NB4 (cell line): ENCODE data around the gene DMBX1.
A peak's percentile ranks its signal among the peaks of the same experiment; 100 is the strongest.

Source experiments
- DNase-seq: peaks from one replicate; pipeline ENCODE4 v3.0.0; 2010; ENCODE audit warnings: low read depth
- H3K4me3 ChIP-seq: one replicate; pipeline ENCODE4 v1.5.1; 2011; ENCODE audit warnings: mild to moderate bottlenecking, low read depth, low read length, moderate library complexity
- MYC ChIP-seq: IDR thresholded peaks from 2 replicates; pipeline ENCODE4 v1.6.1; 2011; ENCODE audit warnings: low read depth, low read length
- POLR2A ChIP-seq: IDR thresholded peaks from 2 replicates; pipeline ENCODE4 v1.6.1; 2011; ENCODE audit warnings: mild to moderate bottlenecking; ENCODE audit not compliant: insufficient read length; ENCODE audit errors: extremely low read depth
- TF ChIP-seq, protein P1 (sequence below): IDR thresholded peaks from 2 replicates; pipeline ENCODE4 v1.6.1; 2011; ENCODE audit warnings: low read depth, low read length
- TF ChIP-seq, protein P2 (sequence below): IDR thresholded peaks from one replicate; pipeline ENCODE4 v1.5.1; 2012; ENCODE audit warnings: low read depth, low read length

DMBX1 gene

DNA sequence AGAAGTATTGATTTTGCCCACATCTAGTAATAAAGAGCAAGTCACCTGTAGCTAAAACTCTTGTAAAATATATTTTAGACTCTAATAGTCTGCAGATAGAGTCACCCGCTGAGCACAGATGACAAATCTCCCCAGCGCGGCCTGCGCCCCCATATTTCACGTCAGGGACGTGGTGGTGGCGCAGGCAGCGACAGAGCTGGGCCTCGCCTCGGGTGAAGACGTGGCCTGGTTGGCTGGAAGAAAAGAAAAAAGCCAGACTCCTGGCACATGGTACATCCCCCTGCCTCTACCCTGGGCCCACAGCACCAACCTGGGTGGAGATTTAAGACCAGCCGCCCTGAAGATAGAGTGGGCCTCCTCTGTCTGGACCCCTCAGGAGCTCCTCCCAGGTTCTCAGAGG lies 6.0 kb upstream of the DMBX1 start:
- H3K4me3 ChIP-seq, result no peak overlapping the region
- TF ChIP-seq, protein P1, sequence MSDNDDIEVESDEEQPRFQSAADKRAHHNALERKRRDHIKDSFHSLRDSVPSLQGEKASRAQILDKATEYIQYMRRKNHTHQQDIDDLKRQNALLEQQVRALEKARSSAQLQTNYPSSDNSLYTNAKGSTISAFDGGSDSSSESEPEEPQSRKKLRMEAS, result no peak
- DNase-seq, result no peak

DNA sequence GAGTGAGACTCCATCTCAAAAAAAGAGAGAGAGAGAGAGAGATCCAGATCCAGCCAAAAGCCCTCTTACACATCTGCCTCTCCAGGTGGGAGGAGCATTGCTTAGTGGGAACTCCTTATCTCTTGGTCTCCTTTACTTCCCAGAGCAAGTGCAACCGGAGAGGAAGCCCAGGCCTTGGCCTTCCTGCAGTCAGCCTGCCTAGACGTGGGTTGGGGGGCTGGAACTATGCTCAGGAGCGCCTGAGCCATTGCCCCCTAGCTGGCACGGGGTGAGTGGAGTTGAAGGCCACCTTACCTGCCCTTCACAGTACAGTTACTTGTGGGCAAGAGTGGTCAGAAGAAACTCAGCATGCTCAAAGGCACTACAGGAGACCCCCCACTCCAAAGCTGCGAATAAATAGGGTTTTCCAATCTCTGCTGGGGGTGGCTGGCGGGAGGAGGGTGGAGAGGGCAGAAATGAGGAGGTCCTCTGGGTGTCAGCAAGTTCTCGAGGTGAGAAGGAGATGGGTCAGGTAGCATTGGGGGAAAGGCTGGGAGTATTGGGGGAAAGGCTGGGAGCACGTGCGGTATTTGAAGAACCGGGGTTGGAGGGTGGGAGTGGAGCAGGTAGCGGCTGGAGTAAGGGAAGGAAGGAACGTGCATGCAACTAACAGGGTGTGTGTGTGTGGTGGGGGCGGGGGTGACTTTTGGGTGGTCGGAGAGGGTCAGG lies 4.7 kb upstream of the DMBX1 start:
- TF ChIP-seq MYC (no peak), POLR2A (no peak)
- TF ChIP-seq, protein P1, result no peak
- TF ChIP-seq, protein P2, sequence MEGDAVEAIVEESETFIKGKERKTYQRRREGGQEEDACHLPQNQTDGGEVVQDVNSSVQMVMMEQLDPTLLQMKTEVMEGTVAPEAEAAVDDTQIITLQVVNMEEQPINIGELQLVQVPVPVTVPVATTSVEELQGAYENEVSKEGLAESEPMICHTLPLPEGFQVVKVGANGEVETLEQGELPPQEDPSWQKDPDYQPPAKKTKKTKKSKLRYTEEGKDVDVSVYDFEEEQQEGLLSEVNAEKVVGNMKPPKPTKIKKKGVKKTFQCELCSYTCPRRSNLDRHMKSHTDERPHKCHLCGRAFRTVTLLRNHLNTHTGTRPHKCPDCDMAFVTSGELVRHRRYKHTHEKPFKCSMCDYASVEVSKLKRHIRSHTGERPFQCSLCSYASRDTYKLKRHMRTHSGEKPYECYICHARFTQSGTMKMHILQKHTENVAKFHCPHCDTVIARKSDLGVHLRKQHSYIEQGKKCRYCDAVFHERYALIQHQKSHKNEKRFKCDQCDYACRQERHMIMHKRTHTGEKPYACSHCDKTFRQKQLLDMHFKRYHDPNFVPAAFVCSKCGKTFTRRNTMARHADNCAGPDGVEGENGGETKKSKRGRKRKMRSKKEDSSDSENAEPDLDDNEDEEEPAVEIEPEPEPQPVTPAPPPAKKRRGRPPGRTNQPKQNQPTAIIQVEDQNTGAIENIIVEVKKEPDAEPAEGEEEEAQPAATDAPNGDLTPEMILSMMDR, result no peak
- no peak for DNase-seq
- no peak overlapping the region for H3K4me3 ChIP-seq

DNA sequence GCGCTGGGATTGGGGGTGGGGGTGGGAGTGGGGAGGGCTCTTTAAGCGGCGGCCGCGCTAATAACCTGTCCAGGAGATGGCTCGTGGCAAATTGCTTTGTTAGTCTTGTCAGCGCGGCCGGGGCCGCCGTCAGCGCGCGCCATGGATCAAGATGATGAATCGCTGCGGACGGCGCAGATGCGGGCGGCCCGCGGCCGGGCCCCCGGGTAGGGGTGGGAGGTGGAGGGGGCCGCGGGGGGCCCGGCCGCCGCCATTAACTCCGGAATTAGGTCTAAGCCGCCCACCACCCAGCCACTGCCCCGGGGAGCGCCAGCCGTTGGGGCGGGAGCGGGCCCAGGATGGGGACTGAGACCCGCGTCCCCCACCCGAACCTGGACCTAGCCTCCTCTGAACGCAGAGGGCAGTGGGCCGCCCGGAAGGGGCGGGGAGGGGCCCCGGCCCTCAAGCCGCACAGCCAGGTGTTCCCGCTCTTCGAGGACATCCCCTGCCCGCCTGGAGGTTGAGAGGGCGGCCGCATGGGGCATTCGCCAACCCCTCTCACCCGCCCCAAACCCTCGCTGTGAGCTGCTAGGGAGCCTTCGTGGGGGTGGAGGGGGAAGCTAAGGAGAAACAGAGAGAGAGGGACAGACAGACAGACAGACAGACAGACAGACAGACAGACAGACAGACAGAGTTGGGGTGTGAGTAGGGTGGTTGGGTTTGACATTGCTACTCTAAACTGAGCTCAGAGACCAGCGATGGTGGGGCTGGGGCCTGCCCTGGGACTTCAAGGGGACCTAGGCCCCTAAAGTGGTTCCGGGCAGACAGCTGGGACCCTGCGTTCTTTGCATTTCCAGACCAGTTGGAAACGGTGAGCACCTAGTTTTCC lies 3.8 kb upstream of the DMBX1 start:
- DNase-seq, result no peak
- TF ChIP-seq, protein P2, result no peak
- H3K4me3 ChIP-seq, result no peak overlapping the region

DNA sequence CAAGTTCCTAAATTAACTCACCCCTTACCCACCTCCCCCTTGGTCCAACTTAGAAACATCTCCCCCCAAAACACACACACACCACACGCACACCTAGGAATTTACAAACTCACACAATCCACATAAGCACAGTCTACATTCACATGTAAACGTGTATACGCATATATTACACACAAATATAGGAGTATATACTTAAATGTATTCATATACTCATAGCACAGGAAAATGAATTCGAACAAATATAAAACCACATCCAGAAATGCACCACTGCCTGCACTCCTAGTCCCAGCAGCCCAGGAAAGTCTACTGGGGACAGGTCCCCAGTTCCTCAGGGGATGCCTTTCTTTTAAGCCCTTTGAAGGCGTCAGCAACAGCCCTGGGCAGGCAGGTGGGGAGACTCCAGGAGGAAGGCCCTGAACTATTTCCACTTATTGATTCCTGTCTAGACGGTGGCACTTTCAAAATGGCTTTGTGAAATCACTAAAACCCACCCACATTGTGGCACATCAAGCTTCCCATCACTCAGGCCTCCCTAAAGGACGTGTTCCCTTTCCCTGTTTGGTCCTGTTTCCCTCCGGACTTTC lies 3.1 kb upstream of the DMBX1 start:
- no peak overlapping the region for H3K4me3 ChIP-seq
- TF ChIP-seq, protein P1, result no peak
- TF ChIP-seq POLR2A (no peak), MYC (no peak)
- TF ChIP-seq, protein P2, result no peak
- DNase-seq, result no peak

DNA sequence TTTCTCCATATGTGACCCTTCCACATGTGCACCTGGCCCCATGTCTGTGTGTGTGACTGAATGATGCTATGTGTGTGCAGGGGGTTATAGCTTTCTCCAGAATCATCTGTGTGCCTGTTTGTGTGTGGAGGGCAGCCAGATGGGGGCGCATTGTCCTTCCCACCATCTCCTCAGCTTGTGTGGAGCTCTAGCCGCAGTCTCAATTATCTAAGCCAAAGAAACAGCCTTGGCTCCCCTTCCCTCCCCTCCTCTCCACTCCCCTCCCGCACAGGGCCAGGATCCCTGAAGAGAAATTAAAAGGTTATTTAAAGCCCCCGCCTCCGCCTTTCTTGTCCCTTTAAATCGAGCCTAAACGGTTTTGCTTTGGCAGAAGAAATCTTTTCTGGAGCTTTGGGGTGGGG lies 1.8 kb upstream of the DMBX1 start:
- peak; percentile 52 for DNase-seq
- H3K4me3 ChIP-seq, result no peak overlapping the region
- TF ChIP-seq MYC, result no peak
- TF ChIP-seq, protein P2, result peak; percentile 65

DNA sequence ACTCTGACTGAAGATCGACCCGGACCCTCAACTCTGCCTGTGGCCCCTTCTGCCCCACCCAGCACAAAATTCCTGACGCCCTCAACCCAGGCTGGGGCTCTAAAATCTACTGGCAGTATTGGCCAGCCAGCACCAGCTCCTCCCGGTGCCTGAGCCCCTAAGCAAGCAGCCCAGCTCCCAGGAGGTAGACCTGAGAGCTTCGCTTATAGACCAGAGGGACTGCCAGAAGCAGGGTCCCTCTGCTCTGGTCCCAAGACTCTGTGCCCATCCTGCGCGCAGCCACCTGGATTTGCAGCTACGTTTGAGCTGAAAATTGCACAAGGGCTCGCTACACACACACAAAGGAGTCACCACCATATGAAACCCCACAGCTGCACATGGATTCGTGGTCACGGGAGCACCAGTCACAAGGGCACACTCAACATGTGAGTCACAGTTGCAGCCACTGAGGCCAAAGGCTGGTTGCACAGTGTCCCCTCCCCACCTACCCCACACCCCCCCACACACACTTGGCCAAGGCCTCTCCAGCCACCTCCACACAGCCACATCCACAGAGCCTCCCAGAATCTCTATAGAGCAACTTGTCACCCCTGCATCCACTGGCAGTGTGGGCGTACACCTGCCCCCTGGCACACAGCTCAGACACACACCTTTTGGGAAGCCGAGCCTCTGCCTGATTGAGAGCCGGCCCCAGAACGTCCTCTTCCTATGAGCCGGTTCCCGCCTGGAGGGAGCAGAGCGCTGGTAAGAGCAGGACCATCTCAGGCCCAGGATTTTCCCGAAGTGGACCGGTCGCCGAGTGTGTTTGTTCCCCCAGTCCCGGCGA lies 1.1 kb upstream of the DMBX1 start:
- H3K4me3 ChIP-seq, result no peak overlapping the region
- TF ChIP-seq POLR2A, result no peak
- TF ChIP-seq, protein P1, result no peak
- TF ChIP-seq MYC, result no peak
- TF ChIP-seq, protein P2, result no peak
- DNase-seq, result peak; percentile 36
